ENCODE measurements around the gene UBE2L3. TPM values are rescaled to one million over a fixed set of nuclear protein-coding genes. Genes with fewer than 3 reads are reported as not detected.
"Not testable (repeated sequence)": the region's sequence is repeated elsewhere in the genome, so short reads cannot be mapped to it uniquely, and the experiment has no call there.

UBE2L3 gene
- total RNA-seq, 6 experiments from 2014 or later: 16.8 to 34.4 (median 22.1) TPM

- peak; percentile 64 to 65 (median 64) for DNase-seq
- 0% methylated on average over 9 of the region's 56 CpGs for WGBS (ENCODE audit: insufficient coverage, low coverage, low lambda C conversion rate, missing lambda C conversion rate)
- Histone ChIP-seq H3K4me1 (peaks cover 0 to 23% (median 8%) of the 10 kb centered on the region in 4 donors), H3K27ac (peak overlapping the region in 2 of 3 donors; percentile 13 to 40), H3K9me3 (no peaks in the 10 kb centered on the region), H3K36me3 (peaks cover 0 to 11% (median 1%) of the 10 kb centered on the region in 4 donors), H3K4me3 (peak overlapping the region; percentile 60 to 95 (median 90)), H3K27me3 (no peaks in the 10 kb centered on the region)
- ATAC-seq: peak; percentile 3 to 29 (median 16)
- intact Hi-C loops (cut with DNase I): no loop called here
- TF ChIP-seq POLR2A (IDR thresholded peaks at IDR 0.05): no peak
- TF ChIP-seq CTCF (IDR thresholded peaks at IDR 0.05): peak; percentile 42 to 54 (median 53)
Measured at GRCh38 chr22:21642584-21643448, 75.3 kb downstream of the UBE2L3 start.

GRCh38 chr22:21643533-21644357, 76.2 kb downstream of the UBE2L3 start:
- Histone ChIP-seq H3K4me1 (peaks cover 0 to 23% (median 8%) of the 10 kb centered on the region in 4 donors), H3K36me3 (peaks cover 0 to 11% (median 4%) of the 10 kb centered on the region in 4 donors), H3K27ac (no peak overlapping the region), H3K9me3 (no peaks in the 10 kb centered on the region), H3K4me3 (peak overlapping the region in 2 of 3 donors; percentile 60 to 95), H3K27me3 (no peaks in the 10 kb centered on the region)
- DNase-seq (no peak), ATAC-seq (no peak)
- 75% methylated on average over 2 of the region's 22 CpGs for WGBS (ENCODE audit: insufficient coverage, low coverage, low lambda C conversion rate, missing lambda C conversion rate)
- no peak for TF ChIP-seq POLR2A (IDR thresholded peaks at IDR 0.05)
- no peak for TF ChIP-seq CTCF (IDR thresholded peaks at IDR 0.05)
- intact Hi-C loops (cut with DNase I): no loop called here

- intact Hi-C loops (cut with DNase I); H3K27me3 ChIP-seq; H3K9me3 ChIP-seq; H3K27ac ChIP-seq; H3K4me3 ChIP-seq; ATAC-seq; DNase-seq: not testable (repeated sequence)
- WGBS (ENCODE audit: insufficient coverage, low coverage, low lambda C conversion rate, missing lambda C conversion rate): 89% methylated on average over 3 of the region's 6 CpGs
- Histone ChIP-seq H3K36me3 (peaks cover 0 to 11% (median 5%) of the 10 kb centered on the region in 4 donors), H3K4me1 (peaks cover 0 to 23% (median 8%) of the 10 kb centered on the region in 4 donors)
Measured at GRCh38 chr22:21645513-21645912, 78.0 kb downstream of the UBE2L3 start.

GRCh38 chr22:21646608-21647590, 79.4 kb downstream of the UBE2L3 start:
- intact Hi-C loops (cut with DNase I): no loop called here
- Histone ChIP-seq H3K4me3 (no peak overlapping the region), H3K4me1 (peaks cover 0 to 28% (median 9%) of the 10 kb centered on the region in 4 donors), H3K27ac (no peak overlapping the region), H3K36me3 (peaks cover 0 to 11% (median 5%) of the 10 kb centered on the region in 4 donors), H3K27me3 (no peaks in the 10 kb centered on the region), H3K9me3 (no peaks in the 10 kb centered on the region)
- ATAC-seq (peak; percentile 28 to 52 (median 35)), DNase-seq (peak; percentile 60 to 74 (median 72))
- TF ChIP-seq POLR2A (IDR thresholded peaks at IDR 0.05): no peak
- peak; percentile 76 to 88 (median 81) for TF ChIP-seq CTCF (IDR thresholded peaks at IDR 0.05)
- 40% methylated on average over 11 of the region's 14 CpGs for WGBS (ENCODE audit: insufficient coverage, low coverage, low lambda C conversion rate, missing lambda C conversion rate)

Data from right lobe of liver (tissue), 6 donors.